BJ (cell line): Measurements from ENCODE around the gene JAK1. TPM values are rescaled to one million over a fixed set of nuclear protein-coding genes. Genes with fewer than 3 reads are reported as not detected.

Source experiments
- CTCF ChIA-PET: fragments of 350-600 bp; formaldehyde crosslinking; extraction: SDS; loops from one replicate; lab custom pipeline; 2021; ENCODE audit warnings: antibody characterized with exemption, inconsistent platforms; lab: Yijun Ruan, JAX
- POLR2A ChIA-PET: fragments of 300-600 bp; sonication (Branson Sonifier 250); formaldehyde crosslinking; extraction: SDS; loops from one replicate; lab custom pipeline; 2021; ENCODE audit warnings: antibody characterized with exemption; lab: Charles Lee
- DNase-seq: peaks from one replicate; pipeline ENCODE4 v3.0.0-alpha.2; 2011; ENCODE audit warnings: low read depth
- H3K27me3 ChIP-seq: 2 replicates; pipeline ENCODE4 v1.6.0; 2011; ENCODE audit warnings: low read length; ENCODE audit not compliant: control insufficient read depth, insufficient read depth
- H3K36me3 ChIP-seq: 2 replicates; pipeline ENCODE4 v1.5.1; 2011; ENCODE audit warnings: low read length; ENCODE audit not compliant: control insufficient read depth, insufficient read depth
- H3K4me3 ChIP-seq: 2 replicates; pipeline ENCODE4 v1.5.1; 2011; ENCODE audit warnings: low read depth, mild to moderate bottlenecking, control low read depth, low read length
- polyA plus RNA-seq: library from polyadenylated mRNA; depleted of rRNA; stranded (reverse); fragments of >200 nt; gene quantifications from 2 replicates; pipeline ENCODE4 v1.2.3, GENCODE V29; 2011
- TF ChIP-seq, protein P1 (sequence below): IDR thresholded peaks from 2 replicates; pipeline ENCODE4 v1.5.1; 2011; ENCODE audit warnings: low read depth, mild to moderate bottlenecking, control low read depth, inconsistent platforms, low read length, moderate library complexity; ENCODE audit not compliant: insufficient read depth

Gene JAK1
- polyA plus RNA-seq, 1 experiment = 95.0 TPM

DNA sequence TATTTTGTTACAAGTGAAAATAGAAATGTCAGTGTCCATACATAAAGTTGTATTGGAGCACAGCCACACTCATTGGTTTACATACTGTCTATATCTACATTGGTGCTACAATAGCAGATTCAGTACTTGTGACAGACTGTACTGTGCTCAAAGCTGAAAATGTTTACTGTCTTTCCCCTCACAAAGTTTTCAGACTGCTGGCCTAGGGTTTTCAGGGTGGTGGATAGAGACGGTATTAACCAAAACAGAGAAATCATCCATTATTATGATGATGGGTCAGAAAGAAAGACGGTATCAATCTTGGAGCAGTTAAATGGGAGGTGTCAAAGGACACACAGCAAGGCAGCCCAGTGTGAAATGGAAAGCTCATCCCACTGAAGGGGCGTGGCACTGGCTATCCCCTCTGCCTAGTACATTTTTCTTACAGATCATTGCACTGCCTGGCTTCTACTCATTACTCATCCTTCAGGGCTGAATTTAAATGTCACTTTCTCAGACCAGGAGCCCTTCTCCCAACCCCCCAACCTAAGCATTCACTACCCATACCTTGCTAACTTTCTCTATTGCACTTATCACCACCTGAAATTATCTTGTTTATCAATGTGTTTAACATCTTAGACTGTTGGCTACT is 10.2 kb downstream of the JAK1 start:
- no peak overlapping the region for H3K4me3 ChIP-seq
- POLR2A ChIA-PET = no interaction called here
- CTCF ChIA-PET = interaction anchor here (0.6 kb wide), 1 partner anchor 31 kb away, joined by 3 read pairs; no protein-coding TSS in a partner anchor
- no peak for DNase-seq
- H3K36me3 ChIP-seq = no peaks in the 10 kb centered on the region
- no peaks in the 10 kb centered on the region for H3K27me3 ChIP-seq
- TF ChIP-seq, protein P1, sequence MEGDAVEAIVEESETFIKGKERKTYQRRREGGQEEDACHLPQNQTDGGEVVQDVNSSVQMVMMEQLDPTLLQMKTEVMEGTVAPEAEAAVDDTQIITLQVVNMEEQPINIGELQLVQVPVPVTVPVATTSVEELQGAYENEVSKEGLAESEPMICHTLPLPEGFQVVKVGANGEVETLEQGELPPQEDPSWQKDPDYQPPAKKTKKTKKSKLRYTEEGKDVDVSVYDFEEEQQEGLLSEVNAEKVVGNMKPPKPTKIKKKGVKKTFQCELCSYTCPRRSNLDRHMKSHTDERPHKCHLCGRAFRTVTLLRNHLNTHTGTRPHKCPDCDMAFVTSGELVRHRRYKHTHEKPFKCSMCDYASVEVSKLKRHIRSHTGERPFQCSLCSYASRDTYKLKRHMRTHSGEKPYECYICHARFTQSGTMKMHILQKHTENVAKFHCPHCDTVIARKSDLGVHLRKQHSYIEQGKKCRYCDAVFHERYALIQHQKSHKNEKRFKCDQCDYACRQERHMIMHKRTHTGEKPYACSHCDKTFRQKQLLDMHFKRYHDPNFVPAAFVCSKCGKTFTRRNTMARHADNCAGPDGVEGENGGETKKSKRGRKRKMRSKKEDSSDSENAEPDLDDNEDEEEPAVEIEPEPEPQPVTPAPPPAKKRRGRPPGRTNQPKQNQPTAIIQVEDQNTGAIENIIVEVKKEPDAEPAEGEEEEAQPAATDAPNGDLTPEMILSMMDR = no peak

DNA sequence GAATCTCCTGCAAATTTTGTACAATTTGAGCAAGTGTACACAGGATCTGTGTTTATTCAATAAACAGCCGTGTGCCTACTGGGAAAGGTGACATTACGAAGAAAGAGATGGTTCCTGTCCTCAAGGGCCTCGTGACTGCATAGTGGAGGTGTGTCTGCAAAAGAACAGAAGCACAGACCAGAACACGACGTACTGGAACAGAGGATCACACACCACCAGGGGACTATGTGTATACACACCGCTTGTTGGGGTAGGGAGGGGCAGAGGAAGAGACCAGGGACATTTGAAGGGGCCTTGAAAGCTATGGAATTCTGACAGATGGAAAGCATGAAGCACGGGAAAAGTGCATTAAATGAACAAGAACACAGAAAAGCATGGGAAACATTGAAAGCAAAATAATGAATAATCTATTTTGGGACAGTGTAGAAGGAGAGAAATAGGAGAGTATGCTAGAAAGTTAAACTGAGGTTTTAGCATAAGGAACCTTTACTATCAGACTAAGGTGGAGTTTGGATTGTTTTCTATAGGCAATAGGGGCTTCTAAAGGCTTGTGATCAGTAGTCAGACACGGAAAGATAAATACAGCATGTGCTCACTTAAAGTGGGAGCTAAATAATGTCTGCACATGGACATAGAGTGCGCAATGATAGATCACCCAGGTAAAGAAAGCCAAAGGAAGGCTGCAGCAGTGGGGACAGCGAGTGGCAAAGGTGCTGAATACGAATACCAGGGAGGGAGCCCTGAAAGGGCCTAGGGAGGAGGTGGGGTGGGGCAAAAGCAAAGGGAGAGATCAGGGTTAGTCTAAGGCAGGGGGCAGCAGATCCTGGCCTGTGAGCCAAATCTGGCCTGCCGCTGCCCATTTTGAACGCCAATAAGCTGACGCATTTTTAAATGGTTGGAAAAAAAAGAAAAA is 11.0 kb downstream of the JAK1 start:
- Histone ChIP-seq H3K27me3 (no peaks in the 10 kb centered on the region), H3K4me3 (no peak overlapping the region), H3K36me3 (no peaks in the 10 kb centered on the region)
- ChIA-PET CTCF (interaction anchor here (0.6 kb wide), 1 partner anchor 32 kb away, joined by 3 read pairs; no protein-coding TSS in a partner anchor), POLR2A (no interaction called here)
- TF ChIP-seq, protein P1 = no peak
- no peak for DNase-seq

GRCh38 chr1:64953241-64953640 is 13.1 kb downstream of the JAK1 start:
- POLR2A ChIA-PET = no interaction called here
- DNase-seq = no peak
- no peak overlapping the region for H3K4me3 ChIP-seq
- H3K27me3 ChIP-seq = no peaks in the 10 kb centered on the region
- H3K36me3 ChIP-seq = no peaks in the 10 kb centered on the region
- TF ChIP-seq, protein P1 = no peak
- CTCF ChIA-PET = interaction anchor here (1.0 to 1.2 kb wide), 2 partner anchors 12 to 14 kb away, joined by 3 read pairs; no protein-coding TSS in a partner anchor

DNA sequence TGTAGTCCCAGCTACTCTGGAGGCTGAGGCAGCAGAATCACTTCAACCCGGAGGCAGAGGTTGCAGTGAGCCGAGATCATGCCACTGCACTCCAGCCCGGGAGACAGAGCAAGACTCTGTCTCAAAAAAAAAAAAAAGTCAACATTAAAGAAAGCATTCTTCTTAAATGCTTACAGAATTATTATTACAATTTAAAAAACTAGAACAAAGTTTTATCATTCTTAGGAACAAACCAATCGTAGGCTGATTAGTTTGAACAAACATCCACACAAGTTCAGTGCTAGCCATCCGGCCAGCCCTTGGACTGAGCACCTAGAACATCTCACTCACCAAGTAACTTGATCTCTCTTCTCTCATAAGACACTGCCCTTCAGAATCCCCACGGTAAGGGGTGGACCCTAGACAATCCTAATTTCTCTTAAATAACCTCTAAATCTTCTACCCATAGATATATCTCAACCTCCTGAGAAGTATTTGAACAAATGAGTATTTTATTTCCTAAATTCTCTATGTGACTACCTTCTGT is 16.0 kb downstream of the JAK1 start:
- Histone ChIP-seq H3K4me3 (no peak overlapping the region), H3K36me3 (no peaks in the 10 kb centered on the region), H3K27me3 (no peaks in the 10 kb centered on the region)
- DNase-seq = no peak
- ChIA-PET CTCF (no interaction called here), POLR2A (no interaction called here)
- TF ChIP-seq, protein P1 = no peak
